ENCODE data around the gene FNIP2. TPM values are rescaled to one million over a fixed set of nuclear protein-coding genes. Genes with fewer than 3 reads are reported as not detected.

Gene FNIP2
- total RNA-seq, 1 donor from 2014 or later, result 44.0 TPM

GRCh38 chr4:158766434-158767044 lies 2.3 kb upstream of the FNIP2 start:
- Histone ChIP-seq H3K9me3 (replicated peaks) (no peaks in the 10 kb centered on the region), H3K27me3 (ENCODE audit: low read depth) (no peaks in the 10 kb centered on the region), H3K27ac (replicated peaks) (peak overlapping the region; percentile 94), H3K4me1 (peaks cover 41% of the 10 kb centered on the region), H3K36me3 (no peaks in the 10 kb centered on the region), H3K4me3 (no peak overlapping the region)
- DNase-seq, result no peak
- no peak for TF ChIP-seq CTCF (IDR thresholded peaks at IDR 0.05; ENCODE audit: borderline replicate concordance)
- intact Hi-C loops (cut with micrococcal nuclease), result no loop called here

- Histone ChIP-seq H3K36me3 (no peaks in the 10 kb centered on the region), H3K4me1 (peaks cover 50% of the 10 kb centered on the region), H3K27ac (replicated peaks) (peak overlapping the region; percentile 94), H3K9me3 (replicated peaks) (no peaks in the 10 kb centered on the region), H3K27me3 (ENCODE audit: low read depth) (no peaks in the 10 kb centered on the region), H3K4me3 (no peak overlapping the region)
- DNase-seq, result no peak
- TF ChIP-seq CTCF (IDR thresholded peaks at IDR 0.05; ENCODE audit: borderline replicate concordance), result no peak
- intact Hi-C loops (cut with micrococcal nuclease), result no loop called here
These were observed 1.4 kb upstream of the FNIP2 start for GRCh38 chr4:158767451-158767850.

GRCh38 chr4:158769175-158769921 lies 522 bp downstream of the FNIP2 start:
- peak; percentile 42 for DNase-seq
- intact Hi-C loops (cut with micrococcal nuclease), result no loop called here
- peaks cover 69% of the 10 kb centered on the region for H3K4me1 ChIP-seq
- H3K4me3 ChIP-seq, result peak overlapping the region; percentile 95
- H3K36me3 ChIP-seq, result no peaks in the 10 kb centered on the region
- no peak for TF ChIP-seq CTCF (IDR thresholded peaks at IDR 0.05; ENCODE audit: borderline replicate concordance)
- H3K9me3 ChIP-seq (replicated peaks), result no peaks in the 10 kb centered on the region
- H3K27me3 ChIP-seq (ENCODE audit: low read depth), result no peaks in the 10 kb centered on the region
- peak overlapping the region; percentile 94 for H3K27ac ChIP-seq (replicated peaks)

- intact Hi-C loops (cut with micrococcal nuclease), result no loop called here
These were observed 1.8 kb downstream of the FNIP2 start for GRCh38 chr4:158770671-158771070.

GRCh38 chr4:158771776-158772175 lies 3.0 kb downstream of the FNIP2 start:
- Histone ChIP-seq H3K4me3 (peak overlapping the region; percentile 95), H3K27me3 (ENCODE audit: low read depth) (no peaks in the 10 kb centered on the region), H3K9me3 (replicated peaks) (no peaks in the 10 kb centered on the region), H3K4me1 (peaks cover 93% of the 10 kb centered on the region), H3K36me3 (no peaks in the 10 kb centered on the region), H3K27ac (replicated peaks) (peak overlapping the region; percentile 94)
- DNase-seq, result no peak
- no peak for TF ChIP-seq CTCF (IDR thresholded peaks at IDR 0.05; ENCODE audit: borderline replicate concordance)
- intact Hi-C loops (cut with micrococcal nuclease), result no loop called here

More at GRCh38 chr4:158770671-158771070, 1.8 kb downstream of the FNIP2 start:
- Histone ChIP-seq H3K4me1 (peaks cover 82% of the 10 kb centered on the region), H3K9me3 (replicated peaks) (no peaks in the 10 kb centered on the region), H3K36me3 (no peaks in the 10 kb centered on the region), H3K27ac (replicated peaks) (peak overlapping the region; percentile 94), H3K4me3 (peak overlapping the region; percentile 95), H3K27me3 (ENCODE audit: low read depth) (no peaks in the 10 kb centered on the region)
- no peak for TF ChIP-seq CTCF (IDR thresholded peaks at IDR 0.05; ENCODE audit: borderline replicate concordance)
- no peak for DNase-seq

All from left ventricle myocardium inferior (tissue), 1 donor.